SK-N-SH treated with all-trans-retinoic acid at 6 μM for 48 hours (cell line): Measurements from ENCODE around the gene APOO.

Source experiments
- ESRRG ChIP-seq: fragments of 250-450 bp; sonication (Bioruptor Pico); IDR thresholded peaks from 2 replicates; pipeline ENCODE4 v1.6.1; 2021; ENCODE audit warnings: mild to moderate bottlenecking
- ISL1 ChIP-seq: fragments of 250-450 bp; sonication (Bioruptor Pico); IDR thresholded peaks from 2 replicates; pipeline ENCODE4 v2.1.2; 2022; ENCODE audit warnings: mild to moderate bottlenecking, moderate library complexity
- ZFP3 ChIP-seq: fragments of 250-450 bp; sonication (Bioruptor Pico); IDR thresholded peaks from 2 replicates; pipeline ENCODE4 v1.5.0; 2020; ENCODE audit warnings: mild to moderate bottlenecking, moderate library complexity
- ZFP30 ChIP-seq: fragments of 450-650 bp; formaldehyde crosslinking; IDR thresholded peaks from 2 replicates; pipeline ENCODE4 v1.5.0; 2022; ENCODE audit warnings: mild to moderate bottlenecking, moderate library complexity
- ZNF70 ChIP-seq: fragments of 450-650 bp; formaldehyde crosslinking; IDR thresholded peaks from 2 replicates; pipeline ENCODE4 v1.5.0; 2020; ENCODE audit warnings: mild to moderate bottlenecking, moderate library complexity
- TF ChIP-seq, protein P1 (sequence below): fragments of 250-450 bp; sonication (Bioruptor Pico); IDR thresholded peaks from 2 replicates; pipeline ENCODE4 v1.8.0; 2020; ENCODE audit warnings: mild to moderate bottlenecking, moderate library complexity, borderline replicate concordance
- TF ChIP-seq, protein P2 (sequence below): fragments of 250-450 bp; sonication (Bioruptor Pico); IDR thresholded peaks from 2 replicates; pipeline ENCODE4 v1.5.0; 2020; ENCODE audit warnings: mild to moderate bottlenecking, moderate library complexity

DNA sequence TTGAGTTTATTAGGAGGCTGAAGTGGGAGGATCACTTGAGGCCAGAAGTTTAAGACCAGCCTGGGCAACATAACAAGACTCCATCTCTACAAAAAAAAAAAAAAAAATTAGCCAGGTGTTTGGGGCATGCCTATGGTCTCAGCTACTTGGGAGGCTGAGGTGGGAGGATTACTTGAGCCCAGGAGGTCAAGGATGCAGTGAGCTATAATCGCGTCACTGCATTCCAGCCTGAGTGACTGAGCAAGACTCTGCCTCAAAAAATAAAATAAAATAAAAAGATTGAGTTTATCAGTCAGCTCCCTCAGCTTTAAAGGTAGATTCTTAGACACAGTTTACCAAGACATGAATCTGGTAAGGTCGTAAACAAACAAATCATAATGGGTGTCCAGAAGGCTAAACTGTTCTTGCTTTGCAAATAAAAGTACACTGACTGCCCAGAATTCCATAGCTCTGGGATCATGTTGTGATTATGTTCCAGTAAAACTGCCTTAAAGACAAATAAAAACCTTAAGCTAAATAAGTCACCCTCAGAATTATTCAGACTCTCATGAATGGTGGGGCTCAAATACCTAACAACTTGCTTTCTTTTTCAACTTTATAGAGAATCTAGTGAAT, 18.7 kb downstream of the APOO start:
- TF ChIP-seq, protein P1, sequence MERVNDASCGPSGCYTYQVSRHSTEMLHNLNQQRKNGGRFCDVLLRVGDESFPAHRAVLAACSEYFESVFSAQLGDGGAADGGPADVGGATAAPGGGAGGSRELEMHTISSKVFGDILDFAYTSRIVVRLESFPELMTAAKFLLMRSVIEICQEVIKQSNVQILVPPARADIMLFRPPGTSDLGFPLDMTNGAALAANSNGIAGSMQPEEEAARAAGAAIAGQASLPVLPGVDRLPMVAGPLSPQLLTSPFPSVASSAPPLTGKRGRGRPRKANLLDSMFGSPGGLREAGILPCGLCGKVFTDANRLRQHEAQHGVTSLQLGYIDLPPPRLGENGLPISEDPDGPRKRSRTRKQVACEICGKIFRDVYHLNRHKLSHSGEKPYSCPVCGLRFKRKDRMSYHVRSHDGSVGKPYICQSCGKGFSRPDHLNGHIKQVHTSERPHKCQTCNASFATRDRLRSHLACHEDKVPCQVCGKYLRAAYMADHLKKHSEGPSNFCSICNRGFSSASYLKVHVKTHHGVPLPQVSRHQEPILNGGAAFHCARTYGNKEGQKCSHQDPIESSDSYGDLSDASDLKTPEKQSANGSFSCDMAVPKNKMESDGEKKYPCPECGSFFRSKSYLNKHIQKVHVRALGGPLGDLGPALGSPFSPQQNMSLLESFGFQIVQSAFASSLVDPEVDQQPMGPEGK (CRISPR knock-in tag), result no peak
- TF ChIP-seq ZFP3 (no peak), ZNF70 (CRISPR knock-in tag) (no peak), ZFP30 (CRISPR knock-in tag) (no peak), ISL1 (CRISPR knock-in tag) (no peak), ESRRG (CRISPR knock-in tag) (no peak)
- TF ChIP-seq, protein P2, sequence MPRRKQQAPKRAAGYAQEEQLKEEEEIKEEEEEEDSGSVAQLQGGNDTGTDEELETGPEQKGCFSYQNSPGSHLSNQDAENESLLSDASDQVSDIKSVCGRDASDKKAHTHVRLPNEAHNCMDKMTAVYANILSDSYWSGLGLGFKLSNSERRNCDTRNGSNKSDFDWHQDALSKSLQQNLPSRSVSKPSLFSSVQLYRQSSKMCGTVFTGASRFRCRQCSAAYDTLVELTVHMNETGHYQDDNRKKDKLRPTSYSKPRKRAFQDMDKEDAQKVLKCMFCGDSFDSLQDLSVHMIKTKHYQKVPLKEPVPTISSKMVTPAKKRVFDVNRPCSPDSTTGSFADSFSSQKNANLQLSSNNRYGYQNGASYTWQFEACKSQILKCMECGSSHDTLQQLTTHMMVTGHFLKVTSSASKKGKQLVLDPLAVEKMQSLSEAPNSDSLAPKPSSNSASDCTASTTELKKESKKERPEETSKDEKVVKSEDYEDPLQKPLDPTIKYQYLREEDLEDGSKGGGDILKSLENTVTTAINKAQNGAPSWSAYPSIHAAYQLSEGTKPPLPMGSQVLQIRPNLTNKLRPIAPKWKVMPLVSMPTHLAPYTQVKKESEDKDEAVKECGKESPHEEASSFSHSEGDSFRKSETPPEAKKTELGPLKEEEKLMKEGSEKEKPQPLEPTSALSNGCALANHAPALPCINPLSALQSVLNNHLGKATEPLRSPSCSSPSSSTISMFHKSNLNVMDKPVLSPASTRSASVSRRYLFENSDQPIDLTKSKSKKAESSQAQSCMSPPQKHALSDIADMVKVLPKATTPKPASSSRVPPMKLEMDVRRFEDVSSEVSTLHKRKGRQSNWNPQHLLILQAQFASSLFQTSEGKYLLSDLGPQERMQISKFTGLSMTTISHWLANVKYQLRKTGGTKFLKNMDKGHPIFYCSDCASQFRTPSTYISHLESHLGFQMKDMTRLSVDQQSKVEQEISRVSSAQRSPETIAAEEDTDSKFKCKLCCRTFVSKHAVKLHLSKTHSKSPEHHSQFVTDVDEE (CRISPR knock-in tag), result no peak
